GM19328 (cell line): ENCODE results near the gene C1orf87.

Experiments
- ATAC-seq: cut with Tn5 transposase; IDR thresholded peaks from one replicate; pipeline ENCODE4 v1.9.1; 2021; ENCODE audit warnings: mild to moderate bottlenecking, moderate library complexity; ENCODE audit not compliant: unreplicated experiment

The C1orf87 gene, protein sequence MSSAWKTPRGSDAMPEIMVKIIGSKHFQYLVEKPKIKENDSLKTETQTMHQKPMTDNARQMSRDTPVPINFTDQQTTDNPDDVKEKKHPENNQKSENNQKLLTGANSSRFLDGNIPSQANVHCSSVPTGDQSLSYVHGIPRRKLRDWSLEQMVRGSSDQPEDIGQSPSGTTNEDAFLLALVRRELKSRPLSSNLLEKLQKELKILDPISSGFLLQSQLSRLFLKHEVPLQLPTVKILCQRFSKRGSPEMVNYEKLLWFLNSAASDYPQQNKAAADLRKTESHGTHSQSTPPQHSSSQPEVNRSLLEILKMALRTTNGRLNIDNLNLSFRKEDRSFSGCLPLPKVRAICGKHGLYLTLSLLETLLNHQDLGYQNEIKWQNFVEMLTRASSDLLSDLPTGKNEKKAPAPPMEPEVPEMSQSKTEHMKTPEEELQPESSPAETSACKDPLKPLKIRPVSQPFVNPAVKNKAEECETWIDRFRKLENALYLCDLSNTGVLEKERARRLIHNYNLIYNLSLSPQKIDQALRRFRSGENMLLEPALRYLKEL

DNA sequence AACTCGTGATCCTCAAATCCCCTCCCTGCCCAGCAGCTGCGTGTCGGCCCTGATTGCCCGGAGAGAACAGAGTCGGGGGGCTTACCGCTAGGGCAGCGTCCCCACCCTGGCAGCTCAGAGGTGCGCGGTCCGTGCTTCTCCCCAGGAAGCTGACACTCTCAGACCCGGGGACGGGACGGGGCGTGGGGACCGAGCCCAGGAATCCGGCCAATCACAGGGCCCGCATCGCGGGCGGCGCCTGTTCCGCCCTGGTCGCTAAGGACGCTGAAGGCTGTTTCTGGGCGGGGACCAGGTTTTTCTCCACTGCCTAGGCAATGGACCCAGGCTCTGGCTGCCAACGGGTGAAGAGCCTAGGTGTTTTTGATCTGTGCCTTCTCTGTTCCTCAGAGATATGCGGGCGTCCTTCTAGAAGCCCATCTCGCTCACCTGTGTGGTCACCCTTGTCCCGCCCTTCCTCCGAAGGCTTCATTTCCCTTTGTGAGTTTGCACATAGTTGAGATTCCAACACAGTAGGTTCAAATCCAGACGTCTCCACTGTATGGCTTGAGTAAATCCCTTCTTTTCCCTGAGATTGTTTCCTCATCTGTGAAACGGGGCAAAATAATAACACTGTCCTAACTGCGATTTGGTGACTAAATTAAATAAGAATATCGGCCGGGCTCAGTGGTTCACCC is at the start of gene C1orf87:
Gene C1orf87 (minus strand): TSS at position 166 of the 674 bp plus-strand sequence. CDS start 1,127 bp downstream, outside the sequence.
- no peak for ATAC-seq

DNA sequence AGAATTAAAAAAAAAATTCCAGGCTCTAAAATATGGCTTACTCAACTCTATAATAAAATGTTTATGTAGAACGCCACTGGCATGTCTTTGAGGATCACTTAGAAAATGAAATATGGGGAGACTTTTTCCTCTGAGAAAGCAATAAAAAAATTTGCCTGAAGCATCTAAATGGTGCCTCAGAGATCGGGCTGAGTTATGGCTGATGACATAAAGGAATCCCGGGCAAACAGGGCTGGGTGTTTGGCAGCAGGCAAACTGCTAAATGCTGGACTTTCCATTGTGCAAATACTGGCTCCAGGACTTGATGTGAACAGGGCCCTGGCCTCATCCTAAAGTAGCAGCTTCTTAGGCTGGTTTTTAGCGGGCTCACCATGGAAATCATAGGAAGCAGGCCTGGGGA is 44.5 kb upstream of the C1orf87 start:
- ATAC-seq: no peak

DNA sequence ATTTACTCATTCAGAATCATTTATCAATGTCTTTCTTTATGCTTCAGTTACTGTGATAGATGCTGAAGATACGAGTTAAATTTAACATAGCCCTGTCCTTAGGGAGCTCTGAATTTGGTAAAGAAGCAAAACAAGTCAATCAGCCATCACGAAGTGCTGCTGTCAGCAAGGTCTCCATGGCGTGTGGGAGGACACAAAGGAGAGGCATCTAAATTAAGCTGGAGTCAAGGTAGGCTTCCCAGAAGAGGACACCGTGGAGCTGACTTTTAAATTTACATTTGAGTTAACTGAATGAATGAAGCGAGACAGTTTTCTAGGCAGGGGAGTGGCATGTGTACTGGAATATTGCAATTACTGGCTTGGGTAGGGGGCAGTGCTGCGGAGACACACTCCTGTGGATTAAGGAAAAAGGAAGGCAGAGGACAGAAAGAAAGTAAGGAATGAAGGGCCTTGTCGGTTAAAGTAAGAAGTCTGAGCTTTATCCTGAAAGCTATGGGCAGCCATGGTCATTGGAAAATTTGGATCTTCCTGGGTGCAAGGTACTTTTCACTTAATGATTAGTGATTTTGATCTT is 41.3 kb upstream of the C1orf87 start:
- no peak for ATAC-seq

DNA sequence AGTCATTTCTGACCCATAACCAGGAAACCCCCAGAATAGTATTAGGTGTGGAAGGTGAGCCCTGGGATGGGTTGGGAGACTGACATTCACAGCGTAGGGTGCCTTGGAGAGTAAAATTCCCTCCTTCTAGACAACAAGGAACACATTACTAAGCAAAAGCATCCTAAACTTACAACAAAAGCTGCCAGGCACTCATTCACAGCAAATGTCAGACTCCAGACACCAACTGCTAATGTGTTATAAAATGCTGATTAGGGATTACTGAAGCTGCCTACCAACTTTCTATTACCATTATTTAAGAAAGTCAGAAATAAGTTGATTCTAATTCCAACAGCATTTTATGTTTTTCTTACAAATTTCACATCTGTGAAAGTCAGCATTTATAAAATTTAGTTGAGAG is 40.0 kb upstream of the C1orf87 start:
- no peak for ATAC-seq

DNA sequence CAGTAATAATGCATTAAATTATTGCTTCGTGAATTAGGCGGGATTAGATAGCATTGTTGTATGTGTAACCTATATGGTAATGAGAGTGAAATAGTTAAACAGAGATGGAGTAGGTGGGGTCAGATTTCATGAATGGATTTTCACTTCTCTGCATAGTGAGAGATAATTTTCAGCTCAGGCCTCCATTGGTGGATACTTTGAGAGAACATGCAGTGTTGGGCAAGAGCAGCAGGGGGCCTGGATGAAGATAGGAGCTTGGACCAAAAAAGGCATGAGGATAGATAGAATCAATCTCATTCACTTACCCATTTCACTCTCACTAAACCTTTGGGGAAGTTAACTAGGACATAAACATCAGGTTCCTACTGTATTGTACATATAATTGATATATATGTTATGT is 39.5 kb upstream of the C1orf87 start:
- no peak for ATAC-seq

DNA sequence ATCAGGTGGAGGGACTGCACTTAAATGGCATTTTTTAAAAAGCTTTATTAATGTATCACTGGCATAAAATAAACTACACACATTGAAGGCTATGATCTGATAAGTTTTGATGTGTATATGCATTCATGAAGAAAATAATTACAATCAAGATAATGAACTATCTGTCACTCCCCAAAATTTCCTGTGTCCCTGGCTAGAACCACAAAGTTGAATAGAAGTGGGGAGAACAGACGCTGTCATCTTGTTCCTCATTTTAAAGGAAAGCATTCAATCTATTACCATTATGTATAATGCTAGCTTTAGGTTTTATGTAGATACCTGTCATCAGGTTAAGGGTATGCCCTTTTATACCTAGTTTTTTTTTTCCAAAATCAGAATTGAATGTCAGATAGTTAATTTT is 38.1 kb upstream of the C1orf87 start:
- no peak for ATAC-seq

DNA sequence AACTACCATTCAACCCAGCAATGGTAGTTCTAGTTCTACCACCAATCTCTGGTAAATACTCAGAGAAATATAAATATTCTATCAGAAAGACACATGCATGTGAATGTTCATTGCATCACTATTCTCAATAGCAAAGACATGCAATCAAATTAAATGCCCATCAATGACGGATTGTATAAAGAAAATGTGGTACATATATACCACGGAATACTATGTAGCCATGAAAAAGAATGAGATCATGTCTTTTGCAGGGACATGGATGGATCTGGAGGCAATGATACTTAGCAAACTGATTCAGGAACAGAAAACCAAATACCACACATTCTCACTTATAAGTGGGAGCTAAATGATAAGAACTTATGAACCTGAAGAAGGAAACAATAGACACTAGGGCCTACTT is 37.5 kb upstream of the C1orf87 start:
- no peak for ATAC-seq

DNA sequence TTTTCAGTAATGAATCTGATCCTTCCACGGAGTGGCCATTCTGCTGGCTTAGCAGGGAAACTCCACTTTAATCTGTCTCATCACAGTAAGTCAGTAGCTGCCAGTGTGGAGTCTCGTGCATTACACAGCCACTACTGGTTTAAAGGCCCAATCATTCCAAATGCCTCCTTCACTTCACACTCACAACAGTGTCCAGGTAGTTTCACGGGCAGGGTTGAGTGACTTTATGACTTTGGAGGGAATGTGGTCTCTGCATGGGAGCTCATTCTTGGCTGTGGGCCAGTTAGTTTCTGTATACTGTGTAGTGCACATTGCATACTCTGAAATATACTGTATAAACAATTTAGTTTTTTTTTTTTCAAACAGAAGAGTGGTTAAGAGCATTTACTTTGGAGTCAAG is 34.6 kb upstream of the C1orf87 start:
- ATAC-seq: no peak

DNA sequence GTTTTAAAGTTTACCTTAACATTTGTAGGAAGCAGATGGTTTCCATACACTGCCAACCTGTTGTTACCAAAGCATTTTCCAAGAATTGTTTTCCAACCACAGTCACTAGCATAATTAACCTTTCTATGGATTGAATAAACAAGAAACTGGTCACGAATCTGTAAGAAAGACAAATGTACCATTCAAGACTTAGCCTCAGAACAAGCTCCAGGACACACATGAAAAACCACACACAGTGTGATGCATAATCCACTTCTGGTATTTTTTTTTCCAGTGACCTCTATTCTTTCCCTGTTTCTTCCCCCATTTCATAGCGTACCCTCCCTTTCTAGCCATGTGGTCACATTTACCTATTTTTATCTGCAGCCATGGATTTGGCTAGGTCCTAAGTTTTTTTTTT is 29.6 kb upstream of the C1orf87 start:
- ATAC-seq: no peak

DNA sequence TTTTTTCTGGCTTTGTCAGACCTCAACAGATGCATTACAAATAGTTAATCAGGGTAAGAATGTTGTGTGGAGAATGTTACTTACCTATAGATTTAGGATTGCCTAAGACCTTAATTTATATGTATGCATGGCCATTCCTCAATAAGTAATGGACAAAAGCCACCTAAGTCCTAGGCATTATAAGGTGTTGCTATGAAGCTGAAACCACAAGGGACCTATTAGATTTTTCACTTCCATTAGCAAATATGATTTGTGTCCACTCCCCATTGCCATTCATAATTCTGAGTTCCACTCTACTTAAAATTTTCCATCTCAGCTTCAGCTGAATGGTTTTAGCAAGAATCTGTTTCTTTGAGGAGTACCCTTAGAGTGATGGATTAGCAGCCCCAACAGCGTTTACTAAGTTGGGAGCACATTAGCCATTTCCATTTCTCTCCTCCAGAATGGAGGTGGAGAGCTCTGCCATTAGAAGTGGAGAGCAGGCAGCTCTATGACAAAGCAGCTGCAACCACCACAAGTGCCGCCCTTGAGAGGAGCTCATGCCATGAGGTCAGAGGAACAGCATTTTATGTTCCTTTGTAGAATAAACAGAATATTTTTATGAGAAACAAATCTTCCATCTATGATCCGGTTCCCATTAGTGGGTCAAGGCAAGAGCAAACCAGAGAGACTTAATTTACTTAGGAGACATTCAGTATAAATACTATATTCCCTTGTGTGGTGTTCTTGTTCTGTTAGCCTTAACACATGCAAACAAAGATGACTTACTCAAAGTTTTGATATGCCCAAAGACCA is 28.9 kb upstream of the C1orf87 start:
- ATAC-seq: no peak

DNA sequence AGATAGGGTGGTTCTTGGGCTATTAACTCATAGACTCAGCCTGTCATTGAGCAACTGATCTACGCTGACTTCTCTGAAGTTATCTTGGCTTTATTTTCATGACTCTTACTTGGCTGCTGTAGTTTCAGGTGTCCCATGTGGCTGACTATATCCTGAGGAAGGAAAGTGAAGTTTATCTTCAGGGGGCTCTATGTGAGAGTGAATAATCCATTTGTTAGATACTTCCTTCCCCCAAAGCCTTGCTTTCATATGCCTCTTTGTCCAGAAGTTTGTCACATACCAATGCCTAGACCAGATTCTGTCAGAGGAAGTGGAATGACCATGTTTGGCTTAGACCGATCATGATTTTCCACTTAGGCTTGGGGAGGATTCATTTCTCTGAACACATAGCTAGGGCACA is 27.9 kb upstream of the C1orf87 start:
- no peak for ATAC-seq

DNA sequence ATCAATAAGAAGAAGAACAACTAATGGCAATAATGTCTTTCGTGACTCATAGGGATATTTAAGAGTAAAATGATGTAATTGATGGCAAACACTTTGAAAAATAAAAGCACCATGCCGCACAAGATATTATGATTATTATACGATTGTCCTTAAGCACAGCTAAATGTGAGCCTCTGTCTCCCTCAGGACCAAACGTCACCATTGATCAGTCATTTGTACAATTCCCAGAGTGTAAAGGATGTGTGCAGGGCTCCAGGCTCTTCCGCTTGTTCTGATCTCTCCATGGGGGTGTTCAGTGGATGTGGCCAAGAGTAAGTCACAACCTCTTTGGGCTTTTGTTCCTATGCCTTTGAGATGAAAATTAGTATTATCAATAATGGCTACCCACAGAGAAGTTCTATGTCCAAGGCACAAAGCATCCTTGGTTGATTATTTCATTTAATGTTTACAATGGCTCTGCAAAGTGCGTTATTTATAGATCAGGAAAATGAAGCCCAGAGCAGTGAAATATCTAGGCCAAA is 17.7 kb upstream of the C1orf87 start:
- ATAC-seq: no peak

DNA sequence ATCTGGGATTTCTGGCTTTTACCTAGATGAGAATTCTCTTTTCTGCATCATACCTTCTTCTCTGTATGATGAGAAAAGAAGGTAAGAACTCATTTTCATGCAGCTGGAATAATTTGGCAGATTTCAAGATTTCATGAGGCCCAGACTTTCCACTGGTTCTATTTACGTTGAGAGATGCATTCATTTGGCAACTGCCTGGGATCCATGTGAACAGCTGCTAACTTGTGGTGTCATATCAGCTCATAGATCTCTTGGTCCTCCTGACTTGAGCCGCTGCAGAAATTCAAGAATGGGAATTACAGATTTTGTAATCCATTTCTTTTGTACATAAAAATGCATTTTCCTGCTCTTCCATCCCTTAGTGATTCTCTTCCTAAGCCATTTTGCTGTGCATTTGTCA is 17.1 kb upstream of the C1orf87 start:
- no peak for ATAC-seq

DNA sequence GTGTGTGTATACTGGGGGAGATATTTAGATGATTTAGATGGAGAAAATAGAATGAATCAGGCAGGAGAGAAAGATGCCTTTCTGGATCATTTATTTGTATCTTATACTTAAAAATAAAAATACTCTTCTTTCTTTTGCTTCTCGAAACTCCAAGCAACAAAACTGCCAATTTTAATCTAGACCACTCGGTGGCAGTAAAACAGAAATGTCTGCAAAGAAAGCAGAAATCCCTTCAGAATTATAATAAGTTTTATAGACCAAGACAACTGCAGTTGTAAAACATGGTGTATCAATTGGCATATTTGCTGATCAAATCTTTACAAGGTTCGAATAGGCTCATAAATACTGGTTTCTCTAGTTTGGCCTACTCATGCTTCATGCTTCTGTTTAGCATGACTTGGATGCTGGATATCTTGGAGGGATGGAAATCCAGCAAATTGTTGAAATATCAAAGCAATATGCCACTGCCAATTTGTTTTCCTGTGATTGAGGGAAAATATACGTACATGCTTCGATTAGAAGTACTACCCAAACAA is 15.1 kb upstream of the C1orf87 start:
- ATAC-seq: no peak

DNA sequence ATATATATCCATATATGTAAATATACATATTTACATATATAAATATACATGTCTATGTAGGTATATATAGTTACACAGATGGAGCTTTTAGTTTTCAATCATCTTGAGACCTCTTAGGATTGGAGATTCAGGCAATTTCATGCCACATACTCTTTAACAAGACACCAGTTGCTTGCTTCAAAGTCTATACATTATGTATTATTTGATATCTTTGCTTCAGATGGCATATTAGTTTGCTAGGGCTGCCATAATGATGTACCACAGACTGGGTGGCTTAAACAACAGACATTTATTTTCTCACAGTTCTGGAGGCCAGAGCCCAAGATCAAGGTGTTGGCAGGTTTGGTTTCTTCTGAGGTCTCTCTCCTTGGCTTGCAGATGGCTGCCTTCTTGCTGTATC is 14.1 kb upstream of the C1orf87 start:
- no peak for ATAC-seq

DNA sequence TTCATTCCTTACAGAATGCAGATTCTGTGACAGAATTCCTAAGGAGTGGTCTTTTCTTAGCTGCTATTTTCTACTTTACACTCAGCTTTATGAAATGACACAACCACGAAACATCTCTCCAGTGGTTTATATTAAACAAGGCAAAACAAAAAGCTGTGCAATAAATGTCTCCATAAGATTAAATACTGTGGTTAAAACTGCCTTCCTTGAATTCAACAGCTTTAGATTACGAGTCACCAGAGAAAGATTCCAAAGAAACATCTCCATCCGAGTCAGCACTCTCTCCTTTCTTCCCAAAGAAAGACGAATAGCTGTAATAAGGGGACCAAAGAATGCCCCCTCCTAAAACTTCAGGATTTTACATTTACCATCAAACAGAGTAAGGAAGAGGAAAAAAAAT is 4.6 kb upstream of the C1orf87 start:
- ATAC-seq: no peak

DNA sequence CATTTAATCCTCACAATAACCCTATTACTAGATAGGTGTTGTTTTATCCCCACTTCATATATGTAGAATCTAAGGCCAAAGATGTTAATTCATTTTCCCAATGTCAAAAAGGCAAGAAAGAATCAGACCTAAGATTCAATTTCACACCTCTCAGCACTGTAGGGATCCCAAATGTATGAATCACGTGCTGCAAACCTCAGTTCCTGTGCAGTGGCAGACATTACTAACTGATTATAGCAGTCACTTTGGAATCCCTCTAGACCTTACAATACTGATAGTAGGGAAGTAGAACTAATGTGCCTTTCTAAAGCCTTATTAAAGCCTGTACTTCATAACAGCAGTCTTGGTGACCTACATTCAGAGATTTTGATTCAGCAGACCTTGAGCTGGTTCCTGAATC is 2.3 kb downstream of the C1orf87 start:
- ATAC-seq: no peak

DNA sequence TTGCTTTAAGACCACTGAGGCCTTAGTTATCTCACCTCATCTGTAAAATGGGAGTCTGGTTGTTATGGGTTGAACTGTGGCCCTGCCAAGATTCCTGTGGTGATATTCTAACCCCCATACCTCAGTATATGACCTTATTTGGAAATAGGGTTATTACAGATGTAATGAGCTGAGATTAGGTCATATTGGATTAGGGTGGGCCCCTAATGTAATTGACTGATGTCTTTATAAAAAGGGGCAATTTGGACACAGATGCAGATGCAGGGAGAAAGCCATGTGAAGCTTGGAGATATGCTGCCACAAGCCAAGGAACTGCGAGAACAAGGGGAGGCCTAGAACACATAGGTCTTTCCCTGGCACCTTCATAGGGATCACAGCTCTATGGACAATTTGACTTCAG is 3.9 kb downstream of the C1orf87 start:
- ATAC-seq: no peak

DNA sequence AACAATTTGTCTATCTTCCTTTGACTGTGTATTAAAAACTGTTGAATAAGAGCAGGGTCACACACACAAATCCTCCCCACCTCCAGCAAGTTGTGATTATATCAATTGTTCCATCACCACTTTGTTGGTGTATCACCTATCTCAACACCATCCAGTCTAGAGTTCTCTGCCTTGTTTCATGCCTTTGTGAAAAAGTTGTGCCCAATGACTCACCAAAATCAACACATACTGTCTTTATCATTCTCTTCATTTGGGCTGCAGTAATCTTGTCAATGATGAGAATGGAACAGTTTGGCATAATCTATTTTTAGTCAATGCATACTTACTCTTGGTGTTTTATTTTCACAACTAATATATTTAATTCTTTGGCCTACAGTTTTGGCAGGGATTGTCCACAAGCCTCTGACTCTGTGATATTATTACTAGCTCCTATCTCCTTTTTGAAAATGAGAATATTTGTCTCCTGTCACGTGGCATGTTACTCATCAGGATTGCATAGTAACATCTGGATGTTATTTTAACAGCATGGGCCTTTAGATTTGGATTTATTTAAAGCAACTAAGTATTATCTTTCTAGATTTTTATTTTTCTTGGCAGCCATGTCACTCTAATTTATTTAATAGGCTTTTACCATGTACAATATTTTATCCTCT is 5.1 kb downstream of the C1orf87 start:
- no peak for ATAC-seq

DNA sequence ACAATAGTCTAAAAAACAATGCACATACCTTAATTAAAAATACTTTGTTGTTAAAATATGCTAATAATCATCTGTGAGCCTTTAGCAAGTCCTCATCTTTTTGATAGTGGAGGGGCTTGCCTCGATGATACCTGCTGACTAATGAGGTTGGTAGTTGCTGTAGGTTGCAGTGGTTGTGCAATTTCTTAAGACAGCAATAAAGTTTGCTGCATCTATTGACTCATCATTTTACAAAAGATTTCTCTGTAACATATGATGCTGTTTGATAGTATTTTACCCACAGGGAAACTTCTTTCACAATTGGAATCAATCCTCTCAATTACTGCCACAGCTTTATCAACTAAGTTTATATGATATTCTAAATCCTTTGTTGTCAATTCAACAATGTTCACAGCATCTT is 7.6 kb downstream of the C1orf87 start:
- no peak for ATAC-seq
